ENCODE results near the gene MTG1.

Gene MTG1

DNA sequence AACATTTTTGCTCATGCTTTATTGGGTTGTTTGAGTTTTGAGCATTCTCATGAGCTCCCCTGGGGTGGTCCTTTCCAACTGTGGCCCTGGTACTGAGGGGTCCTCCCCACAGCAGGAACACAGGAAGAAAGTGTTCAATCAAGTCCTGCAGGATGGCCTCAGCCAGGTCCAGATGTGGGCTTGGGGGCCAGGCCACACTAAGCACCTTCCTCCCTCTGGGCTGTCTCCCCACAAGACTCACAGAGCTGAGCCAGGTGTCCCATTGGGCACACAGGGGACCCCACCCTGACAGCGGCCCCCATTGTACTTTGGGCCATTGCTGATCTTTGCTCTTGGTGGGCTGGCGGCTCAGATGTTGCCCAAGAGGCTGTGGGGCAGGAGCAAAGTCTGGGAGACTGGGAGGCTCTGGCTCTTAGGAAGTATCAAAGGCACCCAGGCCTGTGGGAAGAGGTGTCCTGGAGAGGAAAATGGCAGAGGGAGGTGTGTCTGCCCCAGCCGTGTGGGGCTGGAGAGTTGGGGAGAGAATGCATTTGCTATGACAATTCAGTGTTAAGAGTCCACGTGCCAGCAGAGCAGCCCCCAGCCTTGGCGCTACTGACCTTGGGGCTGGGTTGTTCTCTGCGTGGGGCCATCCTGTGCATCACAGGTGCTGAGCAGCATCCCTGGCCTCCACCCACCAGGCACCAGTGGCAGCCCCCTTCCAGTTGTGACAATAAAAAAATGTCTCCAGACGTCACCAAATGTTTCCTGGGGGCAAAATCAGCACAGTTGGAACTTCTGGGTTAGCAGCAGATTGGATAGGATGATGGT lies 77.5 kb downstream of the MTG1 start:
- no peak for DNase-seq

Measured in NCI-H1694 treated with DMSO at 0.1 percent for 48 hours (cell line).